HG03354 (cell line): ENCODE results near the gene ACBD6.

Experiments
- ATAC-seq: cut with Tn5 transposase; IDR thresholded peaks from one replicate; pipeline ENCODE4 v1.9.1; 2021; ENCODE audit warnings: mild to moderate bottlenecking; ENCODE audit not compliant: unreplicated experiment, poor library complexity, severe bottlenecking

Gene ACBD6

GRCh38 chr1:180251526-180252305 is 250.7 kb downstream of the ACBD6 start:
- no peak for ATAC-seq

GRCh38 chr1:180250883-180251509 is 251.4 kb downstream of the ACBD6 start:
- no peak for ATAC-seq

GRCh38 chr1:180250499-180250770 is 251.9 kb downstream of the ACBD6 start:
- no peak for ATAC-seq

DNA sequence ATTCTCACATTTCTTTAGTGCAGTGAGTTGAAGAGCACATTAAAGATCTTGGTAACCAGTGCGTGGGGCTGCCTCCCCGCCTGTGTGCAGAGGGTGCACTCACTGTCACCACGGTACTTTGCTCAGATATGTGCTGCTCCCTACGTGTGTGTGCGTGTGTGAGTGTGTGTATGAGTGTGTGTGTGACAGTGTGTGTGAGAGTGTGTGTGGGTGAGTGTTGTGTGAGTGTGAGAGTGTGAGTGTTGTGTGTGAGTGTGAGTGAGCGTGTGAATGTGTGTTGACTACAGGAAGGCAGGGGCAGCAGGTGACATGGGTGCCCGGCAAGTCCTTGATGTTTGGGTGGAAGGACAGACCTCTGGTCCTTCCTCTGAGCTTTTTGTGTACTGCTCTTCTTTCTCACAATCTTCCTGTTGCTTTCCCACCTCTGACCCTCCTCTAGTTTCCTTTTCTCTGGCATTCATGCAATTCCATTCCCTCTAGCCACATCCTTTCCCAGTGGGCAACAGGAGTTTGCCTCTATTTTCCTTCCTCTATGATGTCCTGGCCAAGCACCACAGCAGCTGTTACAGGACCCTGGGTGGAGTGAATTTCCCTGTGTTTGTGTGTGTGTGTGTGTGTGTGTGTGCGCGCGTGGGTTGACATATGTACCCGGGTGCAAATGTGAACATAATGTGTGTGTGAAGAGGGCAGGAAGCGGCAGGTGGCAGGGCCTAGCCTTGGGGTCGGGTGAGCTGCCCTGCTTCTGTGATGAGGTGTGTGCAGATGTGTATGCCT is 252.5 kb downstream of the ACBD6 start:
- ATAC-seq: no peak

- no peak for ATAC-seq
Observed at GRCh38 chr1:180248731-180249681, 253.4 kb downstream of the ACBD6 start.

DNA sequence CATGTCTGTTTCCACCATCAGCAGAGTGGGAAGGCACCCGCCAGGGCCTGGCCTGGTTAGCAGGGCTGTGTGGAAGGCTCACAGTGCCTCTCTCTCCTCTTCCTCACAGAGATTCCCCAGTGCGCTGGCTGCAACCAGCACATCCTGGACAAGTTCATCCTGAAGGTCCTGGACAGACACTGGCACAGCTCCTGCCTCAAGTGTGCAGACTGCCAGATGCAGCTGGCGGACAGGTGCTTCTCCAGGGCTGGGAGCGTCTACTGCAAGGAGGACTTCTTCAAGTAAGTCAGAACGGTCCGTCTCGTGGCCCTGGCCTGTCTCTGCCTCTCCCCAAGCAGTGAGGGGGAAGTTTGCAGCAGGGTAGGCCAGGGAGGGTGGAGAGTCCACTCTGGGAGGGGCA is 254.2 kb downstream of the ACBD6 start:
- ATAC-seq: no peak

DNA sequence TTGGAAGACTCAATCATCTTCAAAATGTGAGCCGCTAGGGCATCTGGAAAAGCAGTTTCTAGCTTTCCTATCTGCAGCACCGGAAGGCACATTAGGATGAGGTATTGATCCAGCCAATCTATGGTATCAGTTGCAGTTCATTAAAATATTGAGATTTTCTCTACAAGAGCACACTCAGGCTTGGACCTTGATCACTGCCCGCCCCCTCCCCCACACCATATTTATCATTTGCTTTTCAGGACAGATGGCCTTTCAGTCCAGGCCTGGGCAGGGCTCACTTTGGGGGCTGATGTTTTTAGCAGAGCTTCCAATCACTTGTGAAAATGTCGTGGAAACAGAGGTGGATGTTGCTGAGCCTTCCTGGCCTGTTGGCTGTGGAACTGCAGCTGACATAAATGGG is 254.8 kb downstream of the ACBD6 start:
- ATAC-seq: no peak

DNA sequence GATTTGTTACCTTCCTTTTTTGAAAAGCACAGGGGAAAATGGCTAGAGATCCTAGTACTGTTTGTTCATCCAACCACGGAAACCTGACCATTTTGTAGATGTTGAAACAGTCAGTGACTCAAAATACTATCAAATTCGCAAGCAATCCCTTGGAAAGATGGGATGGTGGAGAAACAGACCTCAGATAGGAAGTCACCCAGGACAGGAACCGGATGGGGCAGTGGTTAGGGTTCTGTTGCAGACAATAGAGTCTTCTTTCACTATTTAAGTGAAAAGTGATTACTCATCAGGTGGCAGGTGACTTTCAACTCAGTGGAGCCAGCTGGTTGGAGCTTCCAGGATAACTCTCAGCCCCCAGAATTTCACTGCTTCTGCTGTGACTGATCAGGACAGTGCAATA is 255.3 kb downstream of the ACBD6 start:
- no peak for ATAC-seq

- ATAC-seq: no peak
Observed at GRCh38 chr1:180246579-180246978, 255.8 kb downstream of the ACBD6 start.

GRCh38 chr1:180244840-180245239 is 257.5 kb downstream of the ACBD6 start:
- ATAC-seq: no peak

DNA sequence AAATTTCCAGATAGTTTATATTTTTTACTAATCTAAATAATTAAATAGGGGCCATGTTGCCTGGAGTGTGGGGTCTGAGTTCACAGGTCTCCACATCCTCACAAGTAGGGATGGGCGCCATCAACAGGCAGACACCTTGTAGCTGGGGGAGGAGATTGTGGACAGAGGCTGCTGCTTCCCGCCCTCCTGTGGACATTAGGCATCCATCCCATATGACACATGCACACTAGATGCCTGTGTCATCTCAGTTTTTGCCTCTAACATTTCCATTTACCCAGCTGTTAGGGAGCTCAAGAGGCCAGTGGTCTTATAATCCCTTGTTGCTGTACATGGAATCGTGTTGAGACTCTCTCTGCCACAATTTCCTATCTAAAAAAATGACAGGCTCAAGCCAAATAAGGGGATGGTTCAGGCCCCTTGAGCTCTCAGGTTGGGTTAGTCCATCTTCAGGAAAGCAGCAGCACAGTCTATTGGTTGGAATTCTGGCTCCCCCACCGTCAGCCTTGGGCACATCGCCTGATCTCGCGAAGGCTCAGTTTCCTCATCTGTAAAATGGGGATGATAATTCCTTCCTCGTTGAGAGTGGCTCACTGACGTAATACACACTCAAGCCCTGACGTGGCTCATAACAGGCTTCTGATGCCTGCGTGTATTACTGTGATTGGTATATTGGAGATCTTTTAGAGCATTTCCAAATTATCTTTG is 258.7 kb downstream of the ACBD6 start:
- ATAC-seq: no peak

DNA sequence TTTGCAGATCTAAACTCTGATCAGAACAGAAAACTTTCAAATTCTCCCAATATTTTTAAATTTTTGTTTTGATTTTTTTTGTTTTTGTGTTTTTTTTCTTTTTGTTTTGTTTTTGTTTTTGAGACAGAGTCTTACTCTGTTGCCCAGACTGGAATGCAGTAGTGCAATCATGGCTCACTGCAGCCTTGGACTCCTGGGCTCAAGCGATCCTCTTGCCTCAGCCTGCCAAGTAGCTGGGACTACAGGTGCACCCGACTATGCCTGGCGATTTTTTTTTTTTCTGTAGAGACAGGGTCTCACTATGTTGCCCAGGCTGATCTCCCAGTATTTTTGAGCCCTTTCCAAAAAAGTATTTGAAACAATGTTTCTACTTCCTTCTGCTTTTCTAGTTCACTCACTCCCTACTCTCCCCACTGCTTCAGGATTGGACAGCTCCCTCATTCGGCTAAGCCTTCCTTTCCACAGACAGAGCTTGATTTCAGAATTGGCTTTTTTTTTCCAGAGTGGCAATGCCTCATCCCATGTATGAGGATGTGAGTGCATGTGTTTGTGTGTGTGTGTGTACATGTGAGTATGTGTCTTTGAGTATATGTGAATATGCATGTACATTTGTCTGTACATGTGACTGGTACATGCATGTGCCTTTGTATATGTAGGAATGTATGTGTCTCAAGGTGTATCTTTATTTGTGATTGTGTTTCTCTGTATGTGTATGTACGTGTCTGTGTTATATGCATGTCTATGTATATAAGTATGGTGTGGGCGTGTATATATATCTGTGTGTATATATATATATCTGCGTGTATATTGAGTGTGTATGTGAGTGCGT is 260.4 kb downstream of the ACBD6 start:
- no peak for ATAC-seq

DNA sequence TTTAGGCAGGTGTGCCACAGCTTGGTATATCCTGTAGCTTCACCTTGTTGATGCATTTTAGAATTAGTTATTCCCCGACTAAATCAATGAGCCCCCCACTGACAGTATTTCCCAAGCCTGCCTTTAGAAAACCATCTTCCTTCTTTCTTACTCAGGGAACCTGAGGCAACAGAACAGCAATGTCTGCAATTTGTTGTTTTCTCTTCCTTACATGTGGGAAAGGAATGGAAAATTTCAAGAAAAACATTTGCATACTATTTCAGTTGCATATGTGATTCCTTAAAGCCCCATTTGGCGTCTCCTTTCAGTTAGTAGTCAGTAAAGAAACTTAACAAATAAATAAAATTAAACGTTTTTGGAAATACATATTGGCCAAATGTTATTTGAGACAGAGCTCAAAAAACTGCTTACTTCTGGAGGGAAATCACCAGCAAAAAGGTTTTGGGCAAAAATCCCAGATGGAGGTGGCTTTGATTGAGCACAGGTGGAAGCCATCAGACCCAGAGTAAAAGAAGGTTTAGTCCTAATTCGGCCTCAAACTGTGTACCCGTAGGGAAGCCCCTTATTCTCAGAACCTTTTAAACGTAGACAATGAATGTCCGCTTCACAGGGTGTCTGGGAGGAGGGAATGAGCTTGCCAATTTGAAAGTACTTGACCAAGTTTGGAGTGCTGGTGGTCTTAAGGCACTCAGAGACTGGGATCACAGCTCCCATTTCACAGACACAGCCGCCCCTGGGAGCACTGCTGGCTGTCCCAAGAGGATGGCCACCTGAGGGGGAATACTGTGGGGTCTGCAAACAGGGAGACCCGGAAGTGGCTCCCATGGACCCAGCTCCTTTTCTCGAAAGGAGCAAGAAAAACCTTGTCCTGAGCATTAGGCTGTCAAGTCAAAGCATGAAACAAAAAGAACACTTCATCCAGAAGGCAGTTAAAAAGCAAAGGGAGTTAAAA is 263.0 kb downstream of the ACBD6 start:
- ATAC-seq: no peak

DNA sequence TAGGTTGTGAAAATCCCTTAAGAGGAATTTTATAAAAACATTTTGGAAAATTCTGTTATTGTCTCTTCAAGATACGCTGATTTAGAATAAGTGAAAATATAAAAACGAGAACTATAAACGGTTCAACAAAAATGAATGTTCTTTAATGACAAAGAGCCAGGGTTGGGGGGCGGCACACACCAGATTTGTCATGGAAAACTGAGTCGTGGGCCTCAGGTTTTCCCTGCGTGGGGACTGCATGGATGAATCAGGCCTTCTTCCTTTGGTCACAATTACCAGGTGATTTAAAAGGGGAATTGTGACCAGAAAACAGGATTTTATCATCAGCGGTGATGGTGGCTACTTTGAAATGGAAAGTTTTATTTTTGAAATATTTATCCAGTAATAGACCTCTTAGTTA is 263.7 kb downstream of the ACBD6 start:
- ATAC-seq: no peak
